H9 (cell line): ENCODE data around the gene SMYD4. TPM values are rescaled to one million over a fixed set of nuclear protein-coding genes. Genes with fewer than 3 reads are reported as not detected.
A peak's percentile ranks its signal among the peaks of the same experiment; 100 is the strongest.

Experiments used
- DNase-seq: peaks from one replicate; pipeline ENCODE4 v3.0.0-alpha.2; 2017
- H2AFZ ChIP-seq: one replicate; pipeline ENCODE4 v1.6.1; 2013; ENCODE audit warnings: mild to moderate bottlenecking, low read length, control low read depth, moderate library complexity
- H2AK5ac ChIP-seq: 2 replicates; pipeline ENCODE4 v1.6.1; 2013; ENCODE audit warnings: low read length, control low read depth, mixed read lengths; ENCODE audit not compliant: insufficient read length
- H2BK120ac ChIP-seq: one replicate; pipeline ENCODE4 v1.6.1; 2013; ENCODE audit warnings: low read depth, mild to moderate bottlenecking, low read length, control low read depth, inconsistent platforms; ENCODE audit not compliant: poor library complexity, severe bottlenecking
- H2BK12ac ChIP-seq: 2 replicates; pipeline ENCODE4 v1.6.1; 2013; ENCODE audit warnings: low read length, control low read depth, mixed read lengths, low read depth; ENCODE audit not compliant: insufficient read length
- H2BK15ac ChIP-seq: 2 replicates; pipeline ENCODE4 v1.6.1; 2013; ENCODE audit warnings: low read depth, low read length, control low read depth
- H2BK20ac ChIP-seq: one replicate; pipeline ENCODE4 v1.6.1; 2013; ENCODE audit warnings: low read depth, mild to moderate bottlenecking, low read length, control low read depth, inconsistent platforms; ENCODE audit not compliant: poor library complexity, severe bottlenecking
- H2BK5ac ChIP-seq: 2 replicates; pipeline ENCODE4 v1.6.1; 2013; ENCODE audit warnings: low read length, control low read depth, mixed read lengths; ENCODE audit not compliant: insufficient read length
- H3K14ac ChIP-seq: 2 replicates; pipeline ENCODE4 v1.6.1; 2013; ENCODE audit warnings: low read length, control low read depth; ENCODE audit not compliant: insufficient read depth
- H3K18ac ChIP-seq: 2 replicates; pipeline ENCODE4 v1.6.1; 2013; ENCODE audit warnings: low read depth, mild to moderate bottlenecking, mixed read lengths, low read length, control low read depth; ENCODE audit not compliant: insufficient read length
- H3K23ac ChIP-seq: 2 replicates; pipeline ENCODE4 v1.6.1; 2013; ENCODE audit warnings: low read length, control low read depth, mixed read lengths, low read depth; ENCODE audit not compliant: insufficient read length
- H3K23me2 ChIP-seq: 2 replicates; pipeline ENCODE4 v1.6.1; 2013; ENCODE audit warnings: low read depth, mild to moderate bottlenecking, mixed read lengths, low read length, control low read depth; ENCODE audit not compliant: insufficient read length, poor library complexity, severe bottlenecking
- H3K27ac ChIP-seq: 2 replicates; pipeline ENCODE4 v1.5.1; 2013; ENCODE audit warnings: low read length, control low read depth, mixed read lengths, low read depth; ENCODE audit not compliant: insufficient read length
- H3K27me3 ChIP-seq: 2 replicates; pipeline ENCODE4 v1.6.1; 2013; ENCODE audit warnings: low read length, control low read depth, inconsistent platforms; ENCODE audit not compliant: insufficient read depth
- H3K4ac ChIP-seq: 2 replicates; pipeline ENCODE4 v1.6.1; 2013; ENCODE audit warnings: low read depth, mild to moderate bottlenecking, control low read depth, inconsistent platforms, low read length, moderate library complexity
- H3K4me1 ChIP-seq: 2 replicates; pipeline ENCODE4 v1.6.1; 2013; ENCODE audit warnings: low read length, control low read depth, inconsistent platforms; ENCODE audit not compliant: insufficient read depth
- H3K4me2 ChIP-seq: 2 replicates; pipeline ENCODE4 v1.6.1; 2013; ENCODE audit warnings: low read length, control low read depth, mixed read lengths; ENCODE audit not compliant: insufficient read length, insufficient read depth
- H3K56ac ChIP-seq: 2 replicates; pipeline ENCODE4 v1.6.1; 2013; ENCODE audit warnings: low read depth, mild to moderate bottlenecking, mixed read lengths, low read length, control low read depth; ENCODE audit not compliant: insufficient read length
- H3K79me1 ChIP-seq: 2 replicates; pipeline ENCODE4 v1.6.1; 2013; ENCODE audit warnings: low read depth, mild to moderate bottlenecking, moderate library complexity, low read length, control low read depth, inconsistent platforms; ENCODE audit not compliant: insufficient read depth, poor library complexity, severe bottlenecking
- H3K79me2 ChIP-seq: 2 replicates; pipeline ENCODE4 v1.6.1; 2013; ENCODE audit warnings: low read length, control low read depth, inconsistent platforms; ENCODE audit not compliant: insufficient read depth
- H3K9ac ChIP-seq: 2 replicates; pipeline ENCODE4 v1.6.1; 2013; ENCODE audit warnings: low read length, control low read depth, mixed read lengths; ENCODE audit not compliant: insufficient read length; ENCODE audit errors: extremely low read depth
- H3K9me3 ChIP-seq: one replicate; pipeline ENCODE4 v1.6.1; 2013; ENCODE audit warnings: low read depth, low read length, inconsistent platforms; ENCODE audit not compliant: control insufficient read depth
- H3T11ph ChIP-seq: one replicate; pipeline ENCODE4 v1.6.1; 2013; ENCODE audit warnings: mild to moderate bottlenecking, low read length, control low read depth, inconsistent platforms
- H4K20me1 ChIP-seq: one replicate; pipeline ENCODE4 v1.6.1; 2013; ENCODE audit not compliant: control insufficient read depth, insufficient read length, insufficient read depth
- H4K5ac ChIP-seq: 2 replicates; pipeline ENCODE4 v1.6.1; 2013; ENCODE audit warnings: low read depth, mild to moderate bottlenecking, mixed read lengths, low read length, control low read depth; ENCODE audit not compliant: insufficient read length
- H4K8ac ChIP-seq: replicated peaks from 2 replicates; pipeline ENCODE4 v1.6.1; 2013; ENCODE audit warnings: low read length, control low read depth, mixed read lengths, low read depth; ENCODE audit not compliant: insufficient read length
- H4K91ac ChIP-seq: 2 replicates; pipeline ENCODE4 v1.6.1; 2013; ENCODE audit warnings: low read depth, mild to moderate bottlenecking, moderate library complexity, mixed read lengths, low read length, control low read depth; ENCODE audit not compliant: insufficient read length
- H3K27ac Mint-ChIP-seq, 3 experiments: 2 replicates in 2 of 3; 3 replicates in 1 of 3; pipeline ENCODE4 v1.8.0; 2020 to 2021; ENCODE audit warnings: mixed read lengths in 3 of 3, mild to moderate bottlenecking in 1 of 3, moderate library complexity in 1 of 3
- H3K27me3 Mint-ChIP-seq: 2 replicates; pipeline ENCODE4 v1.8.0; 2021; ENCODE audit warnings: low read depth, mild to moderate bottlenecking, moderate library complexity, mixed read lengths
- H3K36me3 Mint-ChIP-seq, 3 experiments: 2 replicates in 2 of 3; 3 replicates in 1 of 3; pipeline ENCODE4 v1.8.0; 2020 to 2021; ENCODE audit warnings: low read depth in 3 of 3, mixed read lengths in 3 of 3; ENCODE audit not compliant: insufficient read depth in 1 of 3
- H3K4me1 Mint-ChIP-seq, 2 experiments: 2 replicates each; pipeline ENCODE4 v1.8.0; 2020; ENCODE audit warnings: mixed read lengths in 2 of 2
- H3K4me3 Mint-ChIP-seq, 2 experiments: 2 replicates in 1 of 2; 3 replicates in 1 of 2; pipeline ENCODE4 v1.8.0; 2020 to 2021; ENCODE audit warnings: mild to moderate bottlenecking in 2 of 2, mixed read lengths in 2 of 2, moderate library complexity in 1 of 2
- H3K9me3 Mint-ChIP-seq, 2 experiments: 2 replicates in 1 of 2; 3 replicates in 1 of 2; pipeline ENCODE4 v1.8.0; 2020; ENCODE audit warnings: mild to moderate bottlenecking in 2 of 2, mixed read lengths in 2 of 2, moderate library complexity in 1 of 2
- WGBS: extraction: QIAGEN DNeasy Blood & Tissue Kit; methylation state at CpG from one replicate; pipeline ENCODE4 v1.1.7; 2013; ENCODE audit warnings: missing lambda C conversion rate, low lambda C conversion rate, mixed read lengths; ENCODE audit not compliant: insufficient read length; ENCODE audit errors: extremely low coverage; 5-methylcytosine and 5-hydroxymethylcytosine counted together
- total RNA-seq: library from RNA; stranded (reverse); gene quantifications from 2 replicates; pipeline ENCODE4 v1.2.1, GENCODE V29; 2021
- TF ChIP-seq, protein P1 (sequence below): fragments of 200-600 bp; sonication (generic); conservative IDR thresholded peaks from 3 replicates; pipeline ENCODE4 v1.8.0; 2021; ENCODE audit warnings: antibody characterized with exemption, mild to moderate bottlenecking

The SMYD4 gene
- total RNA-seq, 1 experiment from 2014 or later: 28.8 TPM

DNA sequence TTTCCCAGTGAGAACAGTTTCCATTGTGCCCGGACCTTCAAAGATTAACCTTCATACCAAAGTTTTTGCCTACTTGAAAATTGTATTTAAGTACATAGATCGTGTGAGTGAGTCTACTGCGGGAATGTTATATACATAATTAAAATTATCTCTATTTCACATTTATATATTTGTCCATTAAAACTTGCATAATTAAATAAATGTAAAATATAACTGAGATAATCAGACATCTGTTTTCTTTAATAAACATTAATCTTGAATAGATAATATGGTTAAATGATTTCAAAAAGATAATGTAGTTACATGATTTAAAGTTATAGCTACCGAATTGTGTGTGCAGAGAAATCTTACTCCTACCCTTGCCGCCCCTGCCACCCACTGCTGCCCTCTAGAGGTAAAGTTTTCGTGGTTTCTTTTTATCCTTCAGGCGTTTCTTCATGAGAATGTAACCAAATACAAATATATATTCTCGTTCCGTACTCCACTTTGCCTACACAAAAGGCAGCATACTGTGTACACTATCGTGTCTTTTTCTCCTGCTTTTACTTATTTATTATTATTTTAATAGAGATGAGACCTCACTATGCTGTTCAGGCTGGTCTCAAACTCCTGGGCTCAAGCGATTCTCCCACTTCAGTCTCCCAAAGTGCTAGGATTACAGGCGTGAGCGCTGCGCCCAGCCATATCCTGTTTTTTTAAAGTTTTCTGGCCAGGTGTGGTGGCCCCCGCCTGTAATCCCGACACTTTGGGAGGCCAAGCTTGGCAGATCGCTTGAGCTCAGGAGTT lies 35.7 kb upstream of the SMYD4 start:
- H4K5ac ChIP-seq: no peak overlapping the region
- H2BK12ac ChIP-seq: no peak overlapping the region
- Mint-ChIP-seq H3K4me1 (no peaks in the 10 kb centered on the region), H3K36me3 (peaks cover 4 to 40% (median 29%) of the 10 kb centered on the region in 3 experiments; a peak in 6 of 7 replicates), H3K27me3 (no peaks in the 10 kb centered on the region), H3K27ac (peak overlapping the region in 1 of 3 experiments; percentile 9; a peak in 1 of 7 replicates), H3K9me3 (no peaks in the 10 kb centered on the region), H3K4me3 (no peak overlapping the region)
- H3T11ph ChIP-seq: no peak overlapping the region
- no peak for DNase-seq
- H3K56ac ChIP-seq: no peak overlapping the region
- H3K23me2 ChIP-seq: no peaks in the 10 kb centered on the region
- WGBS: no CpG with 5 or more reads among the region's 17 CpGs
- H4K8ac ChIP-seq: no peak overlapping the region
- no peak overlapping the region for H3K18ac ChIP-seq
- no peaks in the 10 kb centered on the region for H4K20me1 ChIP-seq
- no peak overlapping the region for H2BK120ac ChIP-seq
- no peak overlapping the region for H3K4me2 ChIP-seq
- H3K4ac ChIP-seq: no peak overlapping the region
- H3K79me1 ChIP-seq: peaks cover 2% of the 10 kb centered on the region
- no peaks in the 10 kb centered on the region for H3K79me2 ChIP-seq
- H3K9ac ChIP-seq: no peak overlapping the region
- H2AFZ ChIP-seq: no peak overlapping the region
- no peak overlapping the region for H2AK5ac ChIP-seq
- H3K14ac ChIP-seq: no peak overlapping the region
- no peak overlapping the region for H3K27ac ChIP-seq
- no peak overlapping the region for H4K91ac ChIP-seq
- TF ChIP-seq, protein P1, sequence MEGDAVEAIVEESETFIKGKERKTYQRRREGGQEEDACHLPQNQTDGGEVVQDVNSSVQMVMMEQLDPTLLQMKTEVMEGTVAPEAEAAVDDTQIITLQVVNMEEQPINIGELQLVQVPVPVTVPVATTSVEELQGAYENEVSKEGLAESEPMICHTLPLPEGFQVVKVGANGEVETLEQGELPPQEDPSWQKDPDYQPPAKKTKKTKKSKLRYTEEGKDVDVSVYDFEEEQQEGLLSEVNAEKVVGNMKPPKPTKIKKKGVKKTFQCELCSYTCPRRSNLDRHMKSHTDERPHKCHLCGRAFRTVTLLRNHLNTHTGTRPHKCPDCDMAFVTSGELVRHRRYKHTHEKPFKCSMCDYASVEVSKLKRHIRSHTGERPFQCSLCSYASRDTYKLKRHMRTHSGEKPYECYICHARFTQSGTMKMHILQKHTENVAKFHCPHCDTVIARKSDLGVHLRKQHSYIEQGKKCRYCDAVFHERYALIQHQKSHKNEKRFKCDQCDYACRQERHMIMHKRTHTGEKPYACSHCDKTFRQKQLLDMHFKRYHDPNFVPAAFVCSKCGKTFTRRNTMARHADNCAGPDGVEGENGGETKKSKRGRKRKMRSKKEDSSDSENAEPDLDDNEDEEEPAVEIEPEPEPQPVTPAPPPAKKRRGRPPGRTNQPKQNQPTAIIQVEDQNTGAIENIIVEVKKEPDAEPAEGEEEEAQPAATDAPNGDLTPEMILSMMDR: peak; percentile 86
- H3K4me1 ChIP-seq: no peaks in the 10 kb centered on the region
- no peaks in the 10 kb centered on the region for H3K27me3 ChIP-seq
- H2BK20ac ChIP-seq: no peak overlapping the region
- H2BK5ac ChIP-seq: no peak overlapping the region
- no peak overlapping the region for H3K23ac ChIP-seq
- H2BK15ac ChIP-seq: no peak overlapping the region
- H3K9me3 ChIP-seq: no peaks in the 10 kb centered on the region
